GM21381 (cell line): ENCODE measurements around the gene LAMA3.

Experiments used
- ATAC-seq: cut with Tn5 transposase; IDR thresholded peaks from one replicate; pipeline ENCODE4 v1.9.1; 2021; ENCODE audit warnings: mild to moderate bottlenecking, moderate library complexity; ENCODE audit not compliant: unreplicated experiment

Gene LAMA3

DNA sequence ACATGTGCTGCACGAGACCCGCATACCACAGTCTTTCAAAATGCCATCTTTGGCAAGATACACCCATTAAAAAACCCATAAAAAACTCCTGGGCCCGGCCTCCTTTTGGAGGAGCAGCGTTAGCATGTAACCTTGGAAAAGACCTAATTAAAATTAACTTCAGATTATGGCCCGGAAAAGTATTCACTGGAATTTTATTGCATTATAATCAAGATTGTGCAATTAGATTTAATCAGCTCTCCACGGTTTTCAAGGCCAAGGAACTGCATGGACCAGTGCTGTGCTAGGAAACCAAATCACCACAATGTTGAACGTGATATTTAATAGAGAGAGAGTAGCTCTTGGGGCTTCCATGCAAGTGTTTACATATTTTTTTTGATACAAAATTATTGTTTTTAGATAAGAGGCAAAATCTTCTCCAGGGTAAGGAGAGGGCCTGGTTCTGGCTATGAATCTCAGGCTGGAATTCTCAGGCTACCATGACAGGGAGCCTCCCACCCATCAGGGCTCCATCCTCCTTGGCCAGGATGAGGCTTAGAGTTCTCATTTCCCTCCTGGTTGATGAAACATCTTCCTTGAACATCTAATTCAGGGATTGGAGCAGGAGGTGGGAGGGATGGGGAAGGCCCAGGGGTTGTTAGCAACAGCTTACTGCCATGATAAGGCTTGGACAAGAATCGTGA, 243.3 kb downstream of the LAMA3 start:
- ATAC-seq, result no peak

DNA sequence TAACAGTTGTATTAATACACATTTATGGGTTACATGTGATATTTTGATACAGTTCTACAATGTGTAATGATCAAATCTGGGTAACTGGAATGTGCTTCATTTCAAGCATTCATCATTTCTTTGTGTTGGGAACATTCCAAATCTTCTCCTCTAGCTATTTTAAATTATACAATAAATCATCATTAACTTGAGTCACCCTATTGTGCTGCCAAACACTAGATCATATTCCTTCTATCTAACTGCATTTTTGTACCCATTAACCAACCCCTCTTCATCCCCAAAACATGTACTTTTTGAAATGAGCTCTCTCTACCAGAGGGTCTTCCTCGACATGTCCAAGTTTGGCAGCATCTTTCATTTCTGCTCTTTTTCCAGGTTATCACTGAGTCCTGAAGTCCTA, 244.2 kb downstream of the LAMA3 start:
- no peak for ATAC-seq

DNA sequence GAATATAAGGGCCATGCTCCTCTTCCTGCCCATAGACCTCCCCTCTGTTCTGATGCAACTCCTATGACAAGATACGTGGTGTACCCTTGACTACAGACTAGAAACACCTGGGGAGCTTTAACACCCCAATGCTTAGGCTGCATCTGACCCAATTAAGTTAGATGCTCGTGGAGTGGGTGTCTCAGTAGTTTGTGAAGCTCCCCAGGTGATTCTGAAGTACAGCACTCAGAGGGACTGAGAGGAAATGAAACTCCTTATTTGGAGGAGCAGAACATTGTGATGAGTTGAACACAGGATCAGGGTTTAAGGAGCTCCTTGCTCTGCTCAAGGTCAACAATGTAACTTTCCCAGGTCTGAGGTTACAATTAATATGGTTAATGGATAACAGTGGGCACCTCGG, 245.0 kb downstream of the LAMA3 start:
- no peak for ATAC-seq

DNA sequence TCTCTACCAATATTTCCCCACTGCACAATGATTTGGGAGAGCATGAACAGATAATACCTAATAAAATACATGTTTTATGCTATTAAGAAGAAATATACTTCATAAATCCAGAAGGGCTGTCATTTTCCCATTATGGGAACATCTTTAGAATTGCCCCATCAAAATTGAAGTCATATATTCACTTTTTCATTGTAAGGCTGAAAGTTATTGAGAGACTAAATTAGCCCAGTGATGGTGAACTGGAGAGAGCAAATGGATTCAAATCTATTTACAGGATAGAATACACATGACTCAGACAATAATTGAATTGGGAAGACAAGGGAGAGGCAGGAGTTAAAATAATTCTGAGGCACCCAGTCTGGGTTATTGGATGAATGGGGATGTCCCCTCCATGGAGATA, 245.6 kb downstream of the LAMA3 start:
- no peak for ATAC-seq

DNA sequence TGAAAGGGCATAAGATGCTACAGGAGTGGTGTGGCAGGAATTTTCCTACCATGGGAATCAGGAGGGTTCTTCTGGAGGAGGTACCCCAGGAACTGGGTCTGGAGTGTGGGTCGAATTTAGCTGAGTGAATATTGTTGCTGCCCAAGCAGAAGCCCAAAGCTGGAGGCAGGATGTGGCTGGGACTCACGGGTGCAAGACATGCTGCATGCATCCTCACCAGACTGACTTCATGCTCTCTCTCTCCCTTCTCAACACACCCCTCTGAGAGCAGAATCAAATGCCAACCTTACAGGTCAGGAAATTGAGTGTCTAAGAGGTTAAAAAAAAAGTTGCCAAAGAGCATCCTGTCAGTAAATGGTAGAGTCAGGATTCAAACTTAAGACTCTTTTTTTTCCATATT, 246.6 kb downstream of the LAMA3 start:
- ATAC-seq, result no peak

DNA sequence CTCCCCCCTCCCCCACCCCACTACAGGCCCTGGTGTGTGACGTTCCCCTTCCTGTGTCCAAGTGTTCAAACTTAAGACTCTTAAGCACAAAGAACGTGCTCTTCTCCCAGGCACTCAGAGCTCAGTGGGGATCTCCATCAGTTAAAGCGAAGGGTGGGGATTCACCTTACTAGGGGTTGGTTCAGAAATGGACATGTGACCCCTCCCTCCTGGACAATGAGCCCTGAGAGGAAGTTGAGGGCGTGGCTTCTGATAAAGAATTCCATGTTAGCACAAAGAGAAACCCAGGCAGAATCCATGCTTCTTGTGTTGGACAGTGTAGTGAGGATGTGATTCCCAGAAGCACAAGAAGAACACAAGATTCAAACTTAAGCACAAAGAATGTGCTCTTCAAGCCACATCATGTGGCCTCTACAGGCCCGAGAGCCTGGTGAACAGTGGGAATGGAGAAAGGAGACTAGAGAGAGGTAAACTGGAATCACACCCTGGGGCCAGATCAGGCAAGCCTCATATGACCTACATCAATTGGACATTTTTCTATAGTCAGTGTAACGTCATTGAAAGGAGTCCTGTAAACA, 247.2 kb downstream of the LAMA3 start:
- no peak for ATAC-seq

DNA sequence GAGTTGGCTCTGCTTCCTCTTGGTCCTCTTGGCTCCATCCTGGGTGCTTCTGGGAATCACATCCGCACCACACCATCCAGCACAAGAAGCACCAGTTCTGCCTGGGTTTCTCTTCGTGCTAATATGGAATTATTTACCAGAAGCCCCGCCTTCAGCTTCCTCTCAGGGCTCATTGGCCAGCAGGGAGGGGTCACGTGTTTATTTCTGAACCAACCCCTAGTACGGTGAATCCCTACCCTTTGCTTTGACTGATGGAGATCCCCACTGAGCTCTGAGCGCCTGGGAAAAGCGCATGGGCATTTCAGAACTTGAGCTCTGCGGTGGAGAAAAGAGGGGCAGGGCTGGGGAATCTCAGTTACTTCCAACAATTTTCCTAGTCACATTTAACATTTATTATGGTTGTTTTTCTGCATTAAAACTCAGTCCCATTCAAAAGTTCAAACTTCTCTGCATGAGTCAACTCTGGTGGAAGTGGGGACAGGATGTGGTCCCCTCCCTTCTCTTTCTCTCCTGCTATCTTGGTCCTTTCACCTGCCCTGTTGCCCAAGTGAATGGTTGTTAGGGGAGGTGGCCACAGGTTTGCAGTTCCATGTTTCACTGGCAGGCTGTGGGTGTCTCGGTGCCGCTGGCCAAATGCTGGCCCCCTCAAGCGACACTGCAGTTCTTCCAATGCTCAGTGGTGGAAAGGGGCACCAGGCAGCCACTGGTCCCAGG, 248.9 kb downstream of the LAMA3 start:
- no peak for ATAC-seq

DNA sequence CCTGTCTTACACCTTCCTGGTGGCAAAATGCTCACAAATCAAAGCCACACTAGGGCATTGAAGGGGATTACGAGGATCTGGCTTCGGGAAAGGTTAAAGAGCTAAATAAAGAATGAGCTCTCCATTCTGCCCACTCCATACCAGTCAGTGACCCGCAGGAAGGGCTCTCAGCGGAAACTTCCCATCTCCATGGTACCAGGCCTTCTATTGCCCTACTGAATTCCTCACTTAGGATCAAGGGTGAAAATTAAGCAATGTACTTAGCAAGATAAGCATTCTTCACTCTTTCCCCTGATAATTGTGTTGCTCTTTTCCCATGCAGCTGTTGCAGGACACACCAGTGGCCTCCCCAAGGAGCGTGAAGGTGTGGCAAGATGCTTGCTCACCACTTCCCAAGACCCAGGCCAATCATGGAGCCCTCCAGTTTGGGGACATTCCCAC, 249.7 kb downstream of the LAMA3 start:
- ATAC-seq, result no peak

DNA sequence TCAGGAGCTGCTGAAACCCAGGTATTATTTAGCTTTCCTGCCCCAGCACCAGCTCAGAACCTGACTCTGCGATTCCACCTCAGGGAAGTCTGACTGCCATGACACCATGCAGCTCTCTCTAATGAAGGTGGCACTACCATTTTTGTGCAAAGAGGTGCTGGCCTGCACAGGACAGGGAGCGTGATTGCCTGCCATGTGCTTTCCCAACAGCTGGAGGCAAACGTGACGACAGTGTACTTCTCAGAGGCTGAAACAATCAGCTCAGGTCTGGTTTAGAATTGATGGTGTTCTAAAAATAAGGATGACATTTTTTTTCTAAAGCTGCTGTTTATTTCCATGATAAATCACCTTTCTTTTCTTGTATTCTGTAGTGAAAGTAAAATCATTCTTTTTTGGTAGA, 250.1 kb downstream of the LAMA3 start:
- ATAC-seq, result no peak

DNA sequence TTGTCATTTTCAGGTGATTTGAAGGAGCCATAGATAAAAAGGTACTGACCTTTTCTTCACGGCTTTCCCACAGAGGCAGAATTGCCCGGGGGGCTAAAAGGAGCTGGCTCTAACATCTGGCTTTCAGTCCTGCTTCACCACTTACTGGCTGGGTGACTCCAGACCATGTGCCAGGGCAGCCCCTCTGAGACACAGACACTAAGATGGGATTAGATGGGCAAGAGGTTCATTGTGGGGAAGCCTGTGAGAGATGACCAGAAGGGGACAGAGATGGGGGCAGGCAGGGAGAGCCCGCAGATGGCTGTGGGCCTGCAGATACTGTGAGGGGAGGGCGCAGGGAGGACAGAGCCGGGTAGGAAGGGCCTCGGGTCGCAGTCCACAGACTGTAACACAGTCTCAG, 250.6 kb downstream of the LAMA3 start:
- ATAC-seq, result no peak

DNA sequence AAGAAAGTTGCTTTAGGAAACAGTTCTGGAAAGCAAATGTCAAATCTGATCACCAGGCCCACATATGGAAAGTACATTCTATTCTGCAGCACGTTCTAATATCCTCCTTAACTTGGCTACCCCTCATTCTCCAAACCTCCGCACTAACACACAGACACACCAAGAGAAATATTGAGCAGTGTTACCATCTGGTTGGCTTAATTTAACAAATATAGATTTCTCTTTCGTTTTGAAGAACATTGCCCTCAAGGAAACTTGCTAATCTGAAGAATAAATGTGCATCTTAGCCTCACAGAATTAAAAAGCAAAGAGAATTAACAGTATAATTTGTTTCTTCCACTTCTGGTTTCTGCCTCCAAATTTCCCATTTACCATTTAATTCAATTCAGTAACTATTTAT, 252.5 kb downstream of the LAMA3 start:
- no peak for ATAC-seq

DNA sequence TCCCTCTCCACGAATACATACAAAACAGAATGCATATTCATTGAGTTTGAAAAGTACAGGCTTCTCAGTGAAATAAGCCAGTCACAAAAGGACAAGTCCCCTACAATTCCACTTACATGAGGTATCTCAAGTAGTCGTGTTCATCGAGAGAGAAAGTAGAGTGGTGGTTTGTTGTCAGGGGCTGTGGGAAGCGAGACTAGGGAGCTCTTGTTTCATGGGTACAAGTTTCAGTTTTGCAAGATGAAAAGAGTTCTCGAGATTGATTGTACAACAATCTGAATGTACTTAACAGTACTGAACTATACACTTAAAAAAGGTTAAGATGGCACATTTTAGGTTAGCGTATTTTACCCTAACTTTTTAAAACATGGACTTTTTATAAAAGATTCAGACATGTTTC, 253.9 kb downstream of the LAMA3 start:
- peak; percentile 87 for ATAC-seq

DNA sequence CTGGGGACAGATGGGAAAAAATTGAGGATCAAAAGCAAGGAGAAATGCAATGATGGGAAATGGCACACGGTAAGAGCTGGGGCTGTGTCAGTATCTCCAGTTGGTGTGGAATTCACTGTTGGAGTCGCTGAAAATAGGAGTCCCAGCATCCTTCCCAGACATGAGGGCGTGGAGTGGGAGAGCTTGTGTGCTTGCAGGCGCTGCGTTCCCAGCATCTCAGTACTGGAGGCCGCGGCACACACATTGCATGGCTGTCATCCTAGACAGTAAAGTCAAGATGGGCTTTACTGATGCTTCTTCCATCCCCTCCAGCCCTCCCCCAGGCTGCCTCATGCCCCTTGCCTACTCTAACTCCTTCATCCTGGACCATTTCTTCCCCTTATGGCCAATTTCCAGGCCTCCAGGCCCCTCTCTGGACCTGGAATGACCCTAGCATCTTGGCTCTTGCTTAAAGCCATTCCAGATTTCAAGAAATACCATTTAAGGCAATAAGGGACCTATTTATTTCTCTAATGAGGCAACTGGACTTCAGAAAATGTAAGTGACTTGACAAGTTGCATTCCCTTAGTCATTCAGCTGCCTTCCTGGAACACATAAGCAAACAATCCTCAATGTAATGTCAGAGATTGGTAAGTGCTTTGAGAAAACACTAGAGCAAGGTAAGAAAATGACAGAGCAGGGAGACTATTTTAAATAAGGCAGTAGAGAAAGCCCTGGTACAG, 254.8 kb downstream of the LAMA3 start:
- no peak for ATAC-seq

DNA sequence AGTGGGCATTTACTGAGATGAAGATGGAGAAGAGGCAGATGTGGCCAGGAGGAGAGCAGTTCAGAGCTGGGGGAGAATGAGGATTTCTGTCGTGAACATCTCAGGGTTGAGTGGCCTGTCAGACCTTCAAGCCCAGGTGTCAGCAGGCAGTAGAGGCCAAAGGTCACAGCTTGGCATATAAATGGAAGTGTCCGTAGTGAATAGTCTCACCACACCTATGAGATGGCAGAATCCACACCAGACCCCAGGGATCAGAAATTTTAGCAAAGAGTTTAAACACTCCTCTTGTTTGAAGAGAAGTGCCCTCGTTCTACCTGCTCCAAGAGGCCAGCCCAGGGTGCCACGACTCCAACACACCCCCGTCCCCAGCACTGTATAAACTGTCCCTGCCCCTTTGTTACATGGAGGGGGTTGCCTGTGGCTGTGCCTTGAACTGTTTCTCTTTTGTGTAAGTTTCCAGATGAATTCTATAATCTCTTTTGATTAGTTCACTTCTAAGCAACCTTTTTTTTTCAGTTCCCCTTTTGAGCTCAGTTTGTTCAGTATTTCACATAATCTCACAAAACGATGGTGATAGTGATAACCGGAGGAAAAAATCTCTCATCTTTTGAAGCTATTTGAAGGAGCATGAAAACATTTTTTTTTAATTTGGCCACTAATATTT, 256.3 kb downstream of the LAMA3 start:
- ATAC-seq, result no peak

DNA sequence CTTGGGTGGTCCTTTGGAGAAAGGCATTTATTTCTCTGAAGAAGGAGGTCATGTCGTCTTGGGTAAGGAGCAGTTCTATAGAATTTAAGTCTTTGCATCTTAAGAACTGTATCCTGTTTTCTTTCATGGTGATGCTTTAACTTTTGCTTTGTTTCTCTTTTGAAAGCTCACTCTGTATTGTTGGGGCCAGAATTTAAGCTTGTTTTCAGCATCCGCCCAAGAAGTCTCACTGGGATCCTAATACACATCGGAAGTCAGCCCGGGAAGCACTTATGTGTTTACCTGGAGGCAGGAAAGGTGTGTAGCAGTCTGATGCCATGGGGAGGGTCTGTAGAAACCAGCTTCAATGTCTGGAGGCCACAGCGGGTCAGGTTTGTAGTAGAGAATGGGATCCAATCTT, 260.6 kb downstream of the LAMA3 start:
- ATAC-seq, result no peak

DNA sequence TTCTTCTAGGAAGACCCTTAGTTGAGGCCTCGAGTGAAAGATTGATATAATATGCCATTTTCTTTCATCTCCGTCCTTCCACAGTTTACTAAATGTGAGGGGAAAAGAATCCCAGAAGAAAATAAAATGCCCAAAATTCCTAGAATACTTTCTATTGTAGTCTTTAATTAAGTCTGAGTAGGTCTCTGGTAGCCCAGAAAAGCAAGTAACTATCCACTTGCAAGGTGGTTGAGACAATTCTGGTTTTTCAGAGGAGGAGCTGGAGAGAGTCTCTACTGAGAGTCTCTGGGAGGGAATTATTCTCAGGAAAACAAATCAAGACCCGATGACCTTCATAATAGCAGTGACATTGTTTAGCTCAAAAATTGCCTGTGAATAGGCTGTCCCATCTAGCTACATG, 261.4 kb downstream of the LAMA3 start:
- no peak for ATAC-seq

DNA sequence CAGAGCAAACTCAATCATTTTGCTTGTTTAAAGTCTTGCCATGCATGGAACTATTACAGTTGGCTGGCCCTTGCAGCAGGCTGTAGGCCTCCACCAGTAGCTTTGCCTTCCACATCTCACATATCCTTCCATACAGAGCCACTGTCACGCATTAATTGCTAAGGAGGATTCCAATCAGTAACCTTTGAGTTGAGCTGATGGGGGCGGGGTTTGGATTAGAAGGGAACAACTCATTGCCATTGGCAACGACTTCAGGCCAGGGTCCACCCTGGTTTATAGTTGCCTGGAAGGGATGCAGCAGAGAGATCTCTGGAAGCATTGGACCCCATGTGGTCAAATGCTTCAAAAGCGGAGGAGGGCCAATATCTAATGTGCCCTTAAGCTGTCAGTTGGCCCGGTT, 262.0 kb downstream of the LAMA3 start:
- ATAC-seq, result no peak

DNA sequence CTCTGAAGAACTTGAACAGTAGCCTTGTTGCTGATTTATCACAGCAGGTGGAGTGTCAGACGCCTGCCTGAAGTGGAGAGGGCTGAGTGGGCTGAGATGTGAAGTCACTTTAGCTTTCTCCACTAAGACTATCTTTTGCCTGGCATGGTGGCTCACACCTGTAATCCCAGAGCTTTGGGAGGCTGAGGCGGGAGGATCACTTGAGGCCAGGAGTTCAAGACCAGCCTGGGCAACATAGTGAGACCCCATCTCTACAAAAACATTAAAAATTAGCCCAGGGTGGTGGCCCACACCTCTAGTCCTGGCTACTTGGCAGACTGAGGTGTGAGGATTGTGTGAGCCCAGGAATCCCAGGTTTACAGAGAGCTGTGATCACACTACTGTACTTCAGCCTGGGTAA, 264.7 kb downstream of the LAMA3 start:
- no peak for ATAC-seq

DNA sequence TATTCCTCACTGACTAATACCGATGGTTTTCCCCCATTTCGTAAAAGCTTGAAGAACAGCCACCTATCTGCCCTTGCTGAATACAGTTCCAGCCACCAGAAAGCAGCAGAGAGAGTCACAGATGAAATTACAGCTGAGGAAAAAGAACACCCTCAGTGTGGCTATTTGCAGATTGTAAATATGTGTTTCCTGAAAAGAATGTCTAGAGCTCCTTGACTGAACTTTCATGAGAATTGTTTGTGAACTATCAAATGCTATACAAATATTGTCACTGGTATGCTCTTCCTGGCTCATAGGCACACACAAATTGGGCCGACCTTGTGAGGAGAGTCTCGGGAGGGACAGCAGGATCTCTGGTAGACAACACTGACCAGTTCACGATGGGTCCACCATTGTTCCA, 267.2 kb downstream of the LAMA3 start:
- no peak for ATAC-seq

DNA sequence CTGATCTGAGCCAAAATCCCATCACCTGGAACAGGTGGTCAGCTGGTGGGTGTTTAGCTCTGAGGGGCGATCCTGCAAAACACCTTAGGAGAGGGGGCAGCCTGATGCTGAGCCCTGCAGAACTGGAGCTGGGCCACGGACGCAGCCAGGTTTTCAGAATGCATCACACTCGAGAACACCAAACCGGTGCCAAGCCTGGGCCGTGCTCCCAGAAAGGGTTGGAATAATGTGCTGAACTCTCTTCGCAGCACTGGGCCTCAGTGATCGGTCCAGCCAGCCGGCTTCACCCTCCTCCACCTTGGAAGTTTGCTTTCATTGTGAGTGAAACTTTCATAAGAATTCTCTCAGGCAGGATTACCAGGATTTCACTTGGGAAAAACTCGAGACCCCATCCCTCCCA, 268.8 kb downstream of the LAMA3 start:
- no peak for ATAC-seq

DNA sequence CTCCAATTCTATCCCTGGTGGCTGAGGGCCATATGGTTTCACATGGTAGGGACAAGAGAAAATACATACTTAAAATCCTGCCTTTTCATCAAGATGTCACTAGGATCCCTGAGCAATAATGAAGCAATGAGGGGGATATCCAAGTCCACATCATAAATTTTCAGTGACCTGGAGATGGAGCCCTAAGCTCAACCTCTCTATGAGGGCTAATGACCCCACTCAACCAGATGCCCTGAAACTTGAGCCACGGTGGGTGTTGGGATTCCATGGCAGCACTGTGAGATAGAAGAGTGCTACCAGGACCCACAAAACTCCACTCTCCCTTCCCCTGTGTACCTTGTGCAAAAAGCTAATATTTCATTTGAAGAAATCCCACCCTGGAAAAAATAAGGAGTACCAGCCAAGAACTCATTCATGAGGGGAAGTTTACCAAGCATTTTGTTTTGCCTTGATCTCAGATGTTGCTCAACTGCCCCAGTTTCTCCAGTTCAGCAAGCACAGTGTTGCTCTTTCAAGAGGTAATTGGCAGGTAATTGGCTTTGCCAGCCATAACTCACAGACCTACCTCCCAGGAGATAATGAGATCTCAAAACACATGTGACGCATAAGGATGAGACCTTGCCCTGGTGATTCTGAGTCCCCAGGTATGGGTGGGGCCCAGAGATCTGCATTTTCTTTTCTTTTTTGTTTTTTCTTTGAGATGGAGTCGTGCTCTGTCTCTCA, 274.4 kb downstream of the LAMA3 start:
- no peak for ATAC-seq
